K562 (cell line): ENCODE measurements around the gene AK4. TPM values are rescaled to one million over a fixed set of nuclear protein-coding genes. Genes with fewer than 3 reads are reported as not detected.

ENCODE experiments used
- CGGBP1 ChIP-seq: fragments of 250-450 bp; sonication (Bioruptor Pico); IDR thresholded peaks from 2 replicates; pipeline ENCODE4 v1.9.0; 2021; ENCODE audit warnings: mild to moderate bottlenecking
- CUX1 ChIP-seq: fragments of 200-800 bp; sonication (Bioruptor generic); IDR thresholded peaks from 2 replicates; pipeline ENCODE4 v1.6.1; 2016; ENCODE audit warnings: missing genetic modification characterization, missing compliant biosample characterization
- IRF1 ChIP-seq: sonication (generic); formaldehyde crosslinking; IDR thresholded peaks from 2 replicates; pipeline ENCODE4 v1.8.0; 2022; ENCODE audit warnings: missing genetic modification reagents, mild to moderate bottlenecking, borderline replicate concordance
- NFIC ChIP-seq: fragments of 450-650 bp; IDR thresholded peaks from 2 replicates; pipeline ENCODE4 v1.6.1; 2017; ENCODE audit warnings: mild to moderate bottlenecking, inconsistent platforms
- TGIF2 ChIP-seq: sonication (generic); formaldehyde crosslinking; IDR thresholded peaks from 2 replicates; pipeline ENCODE4 v1.8.1; 2022; ENCODE audit warnings: mild to moderate bottlenecking, missing genetic modification reagents, moderate library complexity
- ZBTB9 ChIP-seq: fragments of 450-650 bp; formaldehyde crosslinking; IDR thresholded peaks from 2 replicates; pipeline ENCODE4 v1.4.0; 2020; ENCODE audit warnings: mild to moderate bottlenecking, moderate library complexity
- ZNF408 ChIP-seq: fragments of 250-450 bp; sonication (Bioruptor Pico); IDR thresholded peaks from 2 replicates; pipeline ENCODE4 v1.4.0; 2020; ENCODE audit warnings: low read depth, mild to moderate bottlenecking, moderate library complexity
- ZNF41 ChIP-seq: fragments of 250-450 bp; sonication (Bioruptor Pico); conservative IDR thresholded peaks from 2 replicates; pipeline ENCODE4 v1.4.0; 2020; ENCODE audit warnings: mild to moderate bottlenecking
- ZNF586 ChIP-seq: fragments of 450-650 bp; formaldehyde crosslinking; conservative IDR thresholded peaks from 2 replicates; pipeline ENCODE4 v1.4.0; 2020; ENCODE audit warnings: mild to moderate bottlenecking, moderate library complexity
- polyA plus RNA-seq, 8 experiments: library from polyadenylated mRNA; depleted of rRNA in 4 of 8; stranded (reverse) in 5 of 8; unstranded in 3 of 8; fragments of >200 nt; fragmentation: Nextera tagmentation in 2 of 8; fragmentation: Illumina TruSeq in 1 of 8; extraction: Ambion mirVana in 2 of 8; extraction: Trizol in 1 of 8; gene quantifications; 2 replicates each; pipeline versions ENCODE4 v1.2.1 to v1.2.3, GENCODE V29; 2011 to 2014; ENCODE audit warnings: inconsistent platforms in 1 of 8, missing spikeins in 1 of 8
- total RNA-seq, 7 experiments: library from RNA; depleted of rRNA in 6 of 7; stranded (reverse); fragments of >200 nt in 6 of 7; fragmentation: Illumina TruSeq in 2 of 7; extraction: Trizol in 2 of 7; gene quantifications; 2 replicates each; pipeline versions ENCODE4 v1.2.1 to v1.2.3, GENCODE V29; 2011 to 2021; ENCODE audit warnings: low replicate concordance in 1 of 7

Gene AK4
- total and polyA plus RNA-seq, 9 of the 15 experiments (the other 6 are each of a cell fraction or from before 2014, with no cell fraction given): 10.4 to 96.6 (median 21.5) TPM

DNA sequence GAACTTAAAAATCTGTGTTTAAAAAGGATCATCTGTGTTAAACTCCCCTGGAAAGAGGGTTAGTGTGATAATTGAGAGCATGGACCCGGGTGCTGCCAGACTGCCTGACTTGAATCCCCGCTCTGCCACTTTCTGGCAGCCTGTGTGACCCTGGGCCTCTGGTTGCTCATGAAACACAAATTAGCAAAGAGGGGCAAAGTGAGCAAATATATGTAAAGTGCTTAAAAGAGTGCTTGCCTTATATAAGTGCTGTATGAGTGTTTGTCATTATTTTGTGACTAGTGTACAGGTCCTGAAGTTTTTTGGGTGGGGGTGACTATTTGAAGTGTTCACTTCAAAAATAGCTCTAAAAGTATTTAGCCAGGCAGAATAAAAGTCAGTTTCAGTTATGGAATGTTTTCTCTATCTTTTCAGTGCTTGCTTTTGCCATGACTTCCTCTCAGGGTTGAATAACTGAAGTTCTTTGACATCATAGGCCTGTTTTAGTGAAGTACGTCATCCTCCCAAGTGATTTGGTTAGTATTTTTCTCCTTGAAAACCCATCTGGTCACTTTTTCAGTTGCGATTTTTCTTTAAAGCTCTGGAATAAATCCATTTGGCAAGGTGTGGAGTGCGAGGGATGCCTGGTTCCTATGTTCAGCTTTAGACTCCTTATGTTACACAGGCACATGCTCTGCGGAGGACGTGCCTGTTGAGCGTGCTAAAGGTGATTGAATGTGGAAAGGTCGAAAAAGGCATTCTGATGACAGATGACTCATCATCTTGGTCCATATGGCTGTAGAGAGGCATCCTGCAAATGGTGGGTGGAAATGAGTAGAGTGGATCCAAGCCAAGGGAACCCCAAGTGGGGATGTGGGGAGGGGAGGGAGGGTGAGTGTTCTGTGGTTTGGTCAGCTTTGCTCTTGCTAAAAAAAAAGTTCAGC lies 47.8 kb downstream of the AK4 start (continued):
- TF ChIP-seq ZNF41 (CRISPR knock-in tag) (no peak), NFIC (peak; percentile 33; the same call in 1 of the 2 replicates), CGGBP1 (CRISPR knock-in tag) (no peak), TGIF2 (CRISPR knock-in tag) (no peak), ZBTB9 (CRISPR knock-in tag) (no peak), ZNF586 (CRISPR knock-in tag) (no peak), ZNF408 (CRISPR knock-in tag) (no peak), CUX1 (CRISPR knock-in tag) (no peak), IRF1 (CRISPR knock-in tag) (no peak)
